ENCODE measurements around the gene CD99. TPM values are rescaled to one million over a fixed set of nuclear protein-coding genes. Genes with fewer than 3 reads are reported as not detected.

CD99 gene
- total and polyA plus RNA-seq, 3 donors from 2014 or later: 450 to 1,032 (median 733) TPM

GRCh38 chrX:2645563-2645962, 45.5 kb upstream of the CD99 start:
- intact Hi-C loops (cut with DNase I; ENCODE audit: low total_unique reads): no loop called here
- no peaks in the 10 kb centered on the region for H3K4me1 ChIP-seq
- no peaks in the 10 kb centered on the region for H3K27me3 ChIP-seq
- H3K36me3 ChIP-seq (ENCODE audit: low read depth, missing control alignments): no peaks in the 10 kb centered on the region
- H3K4me3 ChIP-seq: no peak overlapping the region
- H3K9me3 ChIP-seq: no peaks in the 10 kb centered on the region
- H3K27ac ChIP-seq: no peak overlapping the region
- TF ChIP-seq, protein P1, sequence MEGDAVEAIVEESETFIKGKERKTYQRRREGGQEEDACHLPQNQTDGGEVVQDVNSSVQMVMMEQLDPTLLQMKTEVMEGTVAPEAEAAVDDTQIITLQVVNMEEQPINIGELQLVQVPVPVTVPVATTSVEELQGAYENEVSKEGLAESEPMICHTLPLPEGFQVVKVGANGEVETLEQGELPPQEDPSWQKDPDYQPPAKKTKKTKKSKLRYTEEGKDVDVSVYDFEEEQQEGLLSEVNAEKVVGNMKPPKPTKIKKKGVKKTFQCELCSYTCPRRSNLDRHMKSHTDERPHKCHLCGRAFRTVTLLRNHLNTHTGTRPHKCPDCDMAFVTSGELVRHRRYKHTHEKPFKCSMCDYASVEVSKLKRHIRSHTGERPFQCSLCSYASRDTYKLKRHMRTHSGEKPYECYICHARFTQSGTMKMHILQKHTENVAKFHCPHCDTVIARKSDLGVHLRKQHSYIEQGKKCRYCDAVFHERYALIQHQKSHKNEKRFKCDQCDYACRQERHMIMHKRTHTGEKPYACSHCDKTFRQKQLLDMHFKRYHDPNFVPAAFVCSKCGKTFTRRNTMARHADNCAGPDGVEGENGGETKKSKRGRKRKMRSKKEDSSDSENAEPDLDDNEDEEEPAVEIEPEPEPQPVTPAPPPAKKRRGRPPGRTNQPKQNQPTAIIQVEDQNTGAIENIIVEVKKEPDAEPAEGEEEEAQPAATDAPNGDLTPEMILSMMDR (IDR thresholded peaks at IDR 0.05): no peak
- TF ChIP-seq POLR2A (IDR thresholded peaks at IDR 0.05): no peak
- 52 to 80% methylated on average over 5 of the region's 5 CpGs for WGBS, 2 donors
- DNase-seq: no peak

- Histone ChIP-seq H3K9me3 (no peaks in the 10 kb centered on the region), H3K4me1 (no peaks in the 10 kb centered on the region), H3K27ac (no peak overlapping the region), H3K27me3 (no peaks in the 10 kb centered on the region), H3K4me3 (no peak overlapping the region), H3K36me3 (ENCODE audit: low read depth, missing control alignments) (no peaks in the 10 kb centered on the region)
- no peak for TF ChIP-seq POLR2A (IDR thresholded peaks at IDR 0.05)
- TF ChIP-seq, protein P1 (IDR thresholded peaks at IDR 0.05): no peak
- 86 to 93% methylated on average over 3 of the region's 3 CpGs for WGBS, 2 donors
- no peak for DNase-seq
- intact Hi-C loops (cut with DNase I; ENCODE audit: low total_unique reads): no loop called here
Observed at GRCh38 chrX:2647627-2648026, 43.5 kb upstream of the CD99 start.

DNA sequence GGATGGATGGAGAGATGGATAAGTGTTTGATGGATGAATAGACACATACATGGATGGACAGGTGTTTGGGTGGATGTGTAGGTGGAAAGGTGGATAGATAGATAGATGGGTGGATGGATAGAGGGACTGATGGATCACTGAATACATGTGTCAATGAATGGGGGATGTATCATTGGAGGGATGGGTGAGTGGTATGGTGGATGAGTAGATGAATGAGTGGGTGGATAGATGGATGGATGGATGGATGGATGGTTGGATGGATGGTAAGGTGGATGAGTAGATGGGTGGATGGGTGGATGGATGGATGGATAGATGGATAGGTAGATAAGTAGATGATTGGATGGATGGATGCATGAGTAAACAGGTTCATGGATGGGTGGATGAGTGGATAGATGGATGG, 41.1 kb upstream of the CD99 start:
- no peak overlapping the region for H3K27ac ChIP-seq
- no peaks in the 10 kb centered on the region for H3K27me3 ChIP-seq
- DNase-seq: no peak
- no peaks in the 10 kb centered on the region for H3K9me3 ChIP-seq
- TF ChIP-seq POLR2A (IDR thresholded peaks at IDR 0.05): no peak
- TF ChIP-seq, protein P1 (IDR thresholded peaks at IDR 0.05): no peak
- H3K36me3 ChIP-seq (ENCODE audit: low read depth, missing control alignments): no peaks in the 10 kb centered on the region
- no peak overlapping the region for H3K4me3 ChIP-seq
- intact Hi-C loops (cut with DNase I; ENCODE audit: low total_unique reads): no loop called here
- no peaks in the 10 kb centered on the region for H3K4me1 ChIP-seq

GRCh38 chrX:2650865-2651264, 40.2 kb upstream of the CD99 start:
- TF ChIP-seq, protein P1 (IDR thresholded peaks at IDR 0.05): no peak
- no peak for TF ChIP-seq POLR2A (IDR thresholded peaks at IDR 0.05)
- no peak for DNase-seq
- H3K36me3 ChIP-seq (ENCODE audit: low read depth, missing control alignments): no peaks in the 10 kb centered on the region
- intact Hi-C loops (cut with DNase I; ENCODE audit: low total_unique reads): no loop called here
- no peak overlapping the region for H3K27ac ChIP-seq
- no peak overlapping the region for H3K4me3 ChIP-seq
- no peaks in the 10 kb centered on the region for H3K27me3 ChIP-seq
- no peaks in the 10 kb centered on the region for H3K9me3 ChIP-seq
- 74 to 85% methylated on average over 7 of the region's 7 CpGs for WGBS, 2 donors
- H3K4me1 ChIP-seq: no peaks in the 10 kb centered on the region

- H3K27ac ChIP-seq: no peak overlapping the region
- no peak overlapping the region for H3K4me3 ChIP-seq
- H3K9me3 ChIP-seq: no peaks in the 10 kb centered on the region
- no peaks in the 10 kb centered on the region for H3K4me1 ChIP-seq
- DNase-seq: no peak
- no peak for TF ChIP-seq POLR2A (IDR thresholded peaks at IDR 0.05)
- TF ChIP-seq, protein P1 (IDR thresholded peaks at IDR 0.05): no peak
- intact Hi-C loops (cut with DNase I; ENCODE audit: low total_unique reads): no loop called here
- H3K27me3 ChIP-seq: no peaks in the 10 kb centered on the region
- no peaks in the 10 kb centered on the region for H3K36me3 ChIP-seq (ENCODE audit: low read depth, missing control alignments)
- 87 to 96% methylated on average over 6 of the region's 6 CpGs for WGBS, 2 donors
Observed at GRCh38 chrX:2652106-2652505, 39.0 kb upstream of the CD99 start.

Measured in testis (tissue), 3 donors.